Measurements from ENCODE around the gene PTPRD. TPM values are rescaled to one million over a fixed set of nuclear protein-coding genes. Genes with fewer than 3 reads are reported as not detected.
A peak's percentile ranks its signal among the peaks of the same experiment; 100 is the strongest.

The PTPRD gene
- total RNA-seq, 1 experiment from 2014 or later, result 0.84 TPM

DNA sequence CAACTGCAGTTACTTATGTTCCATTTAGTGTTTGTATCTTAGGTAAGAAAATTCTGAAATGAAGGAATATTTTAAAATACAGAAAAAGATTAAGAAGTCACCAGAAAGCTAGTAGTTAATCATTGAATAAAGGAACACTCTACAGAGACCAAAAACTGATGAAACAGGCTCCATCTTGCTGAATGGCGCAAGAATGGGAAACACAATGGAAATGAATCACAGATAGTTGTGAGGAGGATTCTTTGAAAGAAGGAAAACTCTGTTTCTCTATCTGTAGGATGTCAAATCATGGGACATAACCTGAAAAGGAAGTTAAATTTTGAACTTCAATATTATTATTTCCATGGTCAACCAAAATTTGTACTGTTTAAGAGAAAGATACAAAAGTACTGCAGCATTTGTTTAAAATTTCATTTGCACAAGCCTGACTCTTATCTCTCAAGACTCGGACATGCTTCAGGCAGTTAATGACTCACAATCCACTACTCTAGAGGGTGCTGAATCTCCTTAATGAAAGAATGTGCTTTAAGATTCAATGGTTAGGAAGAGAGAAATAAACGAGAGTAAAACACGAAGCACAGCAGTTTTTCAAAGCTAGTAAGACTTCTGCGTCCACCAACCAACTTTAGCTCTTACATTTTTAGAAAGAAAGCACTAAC is 1748.8 kb downstream of the PTPRD start:
- peak; percentile 59 for DNase-seq (ENCODE audit: low read depth)

DNA sequence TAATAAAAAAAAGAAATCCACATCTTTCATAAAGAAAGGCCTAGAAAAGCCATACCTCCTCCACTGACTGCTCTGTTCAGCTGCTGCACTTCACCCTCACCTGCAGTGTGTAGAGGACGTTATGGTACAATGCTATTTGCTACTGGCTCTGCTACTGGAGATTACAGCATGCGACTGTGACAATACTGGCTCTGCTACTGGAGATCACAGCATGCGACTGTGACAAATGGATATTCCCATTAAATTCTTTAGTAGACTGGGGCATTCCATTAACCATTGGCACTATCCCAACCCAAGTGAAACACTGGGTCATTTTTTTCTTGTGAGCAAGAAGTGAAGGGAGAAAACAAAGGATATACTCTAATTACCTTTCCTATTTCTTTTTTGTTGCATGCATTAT is 1749.7 kb downstream of the PTPRD start:
- no peak for DNase-seq (ENCODE audit: low read depth)

GRCh38 chr9:8860925-8861324 is 1751.9 kb downstream of the PTPRD start:
- DNase-seq (ENCODE audit: low read depth), result peak; percentile 22

GRCh38 chr9:8860086-8860485 is 1752.7 kb downstream of the PTPRD start:
- DNase-seq (ENCODE audit: low read depth), result no peak

- DNase-seq (ENCODE audit: low read depth), result no peak
These were observed 1753.4 kb downstream of the PTPRD start for GRCh38 chr9:8859416-8859815.

- no peak for DNase-seq (ENCODE audit: low read depth)
These were observed 1754.1 kb downstream of the PTPRD start for GRCh38 chr9:8858596-8859161.

- DNase-seq (ENCODE audit: low read depth), result peak; percentile 22
These were observed 1754.7 kb downstream of the PTPRD start for GRCh38 chr9:8857926-8858595.

DNA sequence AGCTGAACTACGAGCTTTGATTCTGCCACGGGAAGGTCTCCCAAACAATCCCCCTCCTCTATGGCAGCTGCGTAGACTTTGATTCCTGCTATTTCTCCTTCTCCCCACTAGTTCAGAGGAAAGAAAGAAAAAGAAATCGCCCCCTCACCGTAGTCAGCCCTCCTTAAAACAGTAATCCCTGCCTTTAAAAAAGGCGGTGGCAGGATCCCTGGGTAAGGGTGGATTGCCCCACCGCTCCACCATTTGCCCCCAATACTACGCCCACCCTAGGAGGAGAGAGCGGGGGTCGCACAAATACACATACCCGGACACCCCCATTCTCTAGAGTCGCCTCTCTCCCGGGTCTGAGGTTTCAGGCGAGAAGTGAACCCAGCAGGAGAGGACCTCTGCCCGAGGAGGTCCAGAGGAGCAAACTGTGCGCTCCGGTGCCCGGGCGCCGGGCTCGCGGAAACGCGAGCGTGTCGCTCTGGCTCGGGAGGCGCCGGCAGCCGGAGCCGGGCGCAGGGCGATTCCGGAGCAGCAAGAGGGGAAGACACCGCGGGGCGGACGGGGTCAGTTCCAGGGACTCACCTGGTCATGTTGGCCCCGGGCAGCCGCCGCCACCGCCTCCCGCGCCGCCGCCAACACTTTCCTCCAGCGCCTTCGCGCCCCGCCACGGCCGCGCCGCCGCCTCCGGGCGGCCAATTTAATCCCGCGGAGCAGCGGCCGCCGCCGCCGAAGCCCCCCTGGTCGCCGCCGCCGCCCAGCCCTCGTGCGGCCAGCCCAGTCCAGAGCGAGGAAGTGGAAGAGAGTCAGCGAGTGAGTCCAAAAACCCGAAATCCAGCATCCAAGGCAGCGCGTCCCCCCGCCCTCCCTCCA is 1755.5 kb downstream of the PTPRD start:
- no peak for DNase-seq (ENCODE audit: low read depth)

DNA sequence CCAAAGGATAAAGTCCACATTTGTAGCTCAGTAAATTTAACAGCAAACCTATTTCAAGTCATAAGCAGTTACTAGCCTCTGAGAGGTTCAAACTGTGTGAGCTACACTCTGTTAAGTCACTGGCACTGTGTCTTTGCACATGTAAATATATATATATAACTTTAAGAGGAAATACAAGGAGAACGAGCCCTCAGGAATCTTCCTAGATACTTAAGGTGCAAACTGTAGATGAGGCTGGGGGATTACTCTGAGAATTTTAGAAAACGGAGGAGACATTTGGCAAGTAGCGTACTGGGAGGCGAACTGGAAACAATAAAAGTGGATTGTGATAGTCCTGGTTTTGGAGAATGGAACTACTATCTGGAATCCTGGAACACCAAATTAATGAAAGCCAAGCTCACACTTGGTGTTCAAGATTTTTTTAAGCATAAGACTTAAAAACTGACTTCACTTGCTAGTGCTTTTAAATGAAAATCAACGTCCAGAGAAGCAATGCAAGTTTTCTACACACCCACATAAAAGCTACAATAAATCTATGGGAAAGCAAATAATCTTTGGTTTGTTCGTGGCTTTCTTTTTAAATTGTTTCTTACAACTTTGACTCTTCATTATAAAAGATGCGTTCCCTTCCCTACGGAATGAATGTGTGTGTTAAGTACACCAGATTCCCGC is 1756.3 kb downstream of the PTPRD start:
- DNase-seq (ENCODE audit: low read depth), result no peak

DNA sequence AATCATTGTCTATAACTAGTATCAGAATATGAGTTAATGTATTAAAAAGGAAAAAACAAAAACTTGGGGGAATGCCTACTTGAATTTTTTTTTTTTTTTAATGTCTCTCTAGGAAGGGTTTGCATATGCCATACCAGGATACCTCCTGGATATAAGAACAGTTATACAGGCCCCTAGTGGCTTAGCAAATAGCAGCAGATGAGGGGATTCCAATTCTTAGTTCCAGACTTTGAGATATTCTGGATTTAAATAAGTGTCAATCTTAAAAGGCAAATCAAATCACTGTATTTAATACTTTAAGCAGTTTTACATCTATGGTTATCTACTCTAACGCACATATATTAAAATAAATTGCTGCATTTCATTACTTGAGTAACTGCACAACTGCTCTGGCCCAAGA is 1757.8 kb downstream of the PTPRD start:
- peak; percentile 8 for DNase-seq (ENCODE audit: low read depth)

DNA sequence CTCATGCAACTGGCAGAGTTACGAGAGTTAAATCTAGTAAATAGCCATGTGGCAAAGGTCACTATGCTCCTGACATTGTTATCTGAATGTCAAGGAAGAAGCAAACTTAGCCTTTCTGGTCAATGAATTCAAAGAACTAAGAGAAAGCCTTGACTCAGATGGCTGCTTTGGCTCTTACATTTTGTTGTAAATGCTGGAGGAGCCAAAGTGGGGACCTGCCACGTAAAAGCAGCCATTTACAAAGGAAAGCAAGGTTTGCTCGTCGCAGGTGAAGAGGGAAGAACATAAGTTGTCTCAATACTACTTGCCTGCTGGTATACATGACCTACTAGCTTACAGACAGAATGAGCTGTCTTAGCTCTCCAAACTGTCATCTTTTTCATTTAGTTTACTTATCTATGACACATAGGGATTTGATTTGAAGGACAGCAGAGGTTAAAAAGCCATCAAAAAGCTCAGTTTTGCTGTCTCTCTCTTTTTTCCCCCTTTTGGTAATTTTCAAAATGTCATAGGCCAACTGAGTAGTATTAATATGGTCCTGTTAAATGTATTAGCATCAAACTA is 1760.4 kb downstream of the PTPRD start:
- no peak for DNase-seq (ENCODE audit: low read depth)

DNA sequence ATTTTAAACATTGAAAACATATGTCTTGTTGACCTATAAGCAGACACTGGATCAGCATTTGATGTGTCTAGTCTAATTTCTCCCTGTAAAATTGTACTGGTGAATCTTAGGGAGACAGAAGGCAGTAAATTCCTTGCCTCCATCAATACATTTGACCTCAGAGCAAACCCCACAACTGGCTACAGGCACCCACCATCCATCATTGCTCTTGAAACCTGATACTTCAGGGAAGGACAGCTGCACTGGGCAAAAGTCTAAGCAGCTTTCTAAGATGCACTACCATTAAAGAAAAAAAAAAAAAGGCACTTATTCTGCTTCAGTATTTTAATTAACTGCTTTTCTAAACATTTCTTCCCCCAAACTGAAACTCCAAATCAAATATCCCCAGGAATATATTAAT is 1761.9 kb downstream of the PTPRD start:
- no peak for DNase-seq (ENCODE audit: low read depth)

GRCh38 chr9:8845808-8846207 is 1767.0 kb downstream of the PTPRD start:
- DNase-seq (ENCODE audit: low read depth), result no peak

GRCh38 chr9:8845376-8845775 is 1767.4 kb downstream of the PTPRD start:
- DNase-seq (ENCODE audit: low read depth), result no peak

DNA sequence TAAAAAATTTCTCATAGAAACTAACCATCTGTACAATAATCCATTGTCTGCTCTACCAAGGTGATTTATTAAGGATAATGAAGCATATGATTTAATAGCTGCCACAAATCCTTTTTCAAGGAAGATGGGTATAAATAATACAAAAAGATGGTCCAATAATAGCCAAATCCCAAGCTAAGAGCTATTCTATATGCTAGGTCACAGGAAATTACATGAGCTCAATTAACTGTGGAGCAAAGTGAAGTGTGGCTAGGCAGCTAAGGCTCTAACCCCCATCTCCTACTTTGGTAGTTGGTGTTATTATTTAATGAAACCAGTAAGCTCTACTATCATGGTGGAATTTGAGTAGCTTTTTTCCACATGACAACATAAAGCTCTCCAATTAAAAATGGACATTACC is 1768.3 kb downstream of the PTPRD start:
- no peak for DNase-seq (ENCODE audit: low read depth)

- DNase-seq (ENCODE audit: low read depth), result no peak
These were observed 1770.2 kb downstream of the PTPRD start for GRCh38 chr9:8842402-8843193.

DNA sequence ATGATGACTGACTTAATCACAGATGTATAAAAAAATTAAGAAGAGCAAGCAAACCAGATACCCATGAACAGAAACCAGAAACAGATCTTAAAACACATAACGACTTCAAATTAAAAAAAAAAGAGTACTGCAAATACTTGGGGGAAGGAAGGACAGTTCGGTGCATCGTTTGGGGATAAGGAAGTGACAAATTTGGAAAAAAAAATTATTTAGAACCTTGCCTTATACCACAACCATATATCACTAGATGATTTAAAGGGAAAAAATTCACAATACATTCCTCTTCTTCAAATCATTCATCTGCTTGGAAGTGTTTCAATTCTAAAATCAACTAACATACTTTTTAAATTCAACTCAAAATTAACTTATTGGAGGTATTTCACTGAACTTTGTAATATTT is 1774.7 kb downstream of the PTPRD start:
- DNase-seq (ENCODE audit: low read depth), result no peak

DNA sequence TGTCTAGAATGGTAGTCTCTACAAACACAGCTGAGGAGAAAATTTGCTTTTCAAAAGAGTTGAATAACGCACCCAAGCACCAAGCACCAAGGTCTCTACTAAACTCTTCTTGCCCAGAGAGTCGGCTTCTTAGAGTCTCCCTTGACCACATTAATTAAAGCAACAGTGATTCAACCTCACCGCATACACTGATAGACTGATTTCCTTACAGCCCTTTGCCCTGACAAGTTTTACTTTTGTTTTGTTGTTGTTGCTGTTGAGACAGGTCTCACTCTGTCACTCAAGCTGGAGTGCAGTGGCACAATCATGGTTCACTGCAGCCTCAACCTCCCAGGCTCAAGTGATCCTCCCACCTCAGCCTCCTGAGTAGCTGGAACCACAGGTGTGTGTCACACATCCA is 1777.5 kb downstream of the PTPRD start:
- DNase-seq (ENCODE audit: low read depth), result no peak

DNA sequence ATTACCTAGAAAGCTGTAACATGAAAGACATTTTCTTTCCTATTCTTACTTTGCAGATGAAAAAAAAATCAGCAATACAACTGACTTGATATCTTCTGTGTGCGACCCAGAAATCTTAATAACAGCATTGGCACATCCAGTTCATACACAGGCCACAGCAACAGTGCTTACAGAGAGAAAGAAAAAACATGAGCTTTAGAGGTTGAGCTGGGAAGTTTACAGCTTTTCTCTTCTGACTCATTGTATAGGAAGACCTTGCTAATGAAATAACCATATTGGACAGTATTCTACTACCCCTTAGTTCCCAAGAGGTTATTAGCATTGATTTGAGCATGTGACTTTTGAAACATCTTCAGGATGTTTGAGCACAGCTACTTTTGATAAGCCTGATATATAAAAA is 1779.8 kb downstream of the PTPRD start:
- DNase-seq (ENCODE audit: low read depth), result no peak

DNA sequence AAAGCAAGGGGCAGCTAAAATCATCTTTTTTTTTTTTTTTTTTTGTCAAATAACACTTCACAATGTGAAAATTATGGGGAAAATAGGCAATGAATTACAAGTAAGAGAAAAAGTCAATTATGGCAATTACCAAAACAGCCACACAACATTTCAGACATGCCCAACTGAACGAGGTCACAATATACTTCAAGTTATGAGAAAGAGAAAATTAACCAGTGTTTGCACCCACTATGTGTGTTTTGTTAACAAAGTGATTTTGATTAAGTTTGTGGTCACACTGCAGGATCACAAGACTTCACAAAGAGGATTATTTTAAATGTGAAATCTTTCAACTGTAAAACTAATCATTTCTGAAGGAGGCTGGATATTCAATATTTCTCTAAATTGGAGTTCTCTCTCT is 1780.4 kb downstream of the PTPRD start:
- DNase-seq (ENCODE audit: low read depth), result no peak

- DNase-seq (ENCODE audit: low read depth), result no peak
These were observed 1781.2 kb downstream of the PTPRD start for GRCh38 chr9:8831568-8831967.
